Kidney (tissue), 14 donors: ENCODE measurements around the gene PDIA5. TPM values are rescaled to one million over a fixed set of nuclear protein-coding genes. Genes with fewer than 3 reads are reported as not detected.

ENCODE experiments used
- DNase-seq, 5 donors: peaks; one replicate each; pipeline ENCODE4 v3.0.0-alpha.2; 2013 to 2020
- FAIRE-seq: peaks from 2 replicates; lab custom pipeline; 2012; peaks lifted over from hg19 to GRCh38; lab: Jason Lieb, UNC
- H3K27ac ChIP-seq, 2 donors: one replicate each; pipeline ENCODE4 v1.7.0; 2013; ENCODE audit warnings: low read depth in 2 of 2, low read length in 2 of 2, inconsistent platforms in 1 of 2
- H3K27me3 ChIP-seq: one replicate; pipeline ENCODE4 v1.7.1; 2013; ENCODE audit warnings: low read length, inconsistent platforms; ENCODE audit not compliant: control insufficient read depth, insufficient read depth
- H3K36me3 ChIP-seq, 3 donors: one replicate each; pipeline versions ENCODE4 v1.7.0 to v1.7.1; 2013; ENCODE audit warnings: low read length in 3 of 3, control low read depth in 1 of 3, inconsistent platforms in 1 of 3; ENCODE audit not compliant: insufficient read depth in 3 of 3, control insufficient read depth in 2 of 3
- H3K4me1 ChIP-seq, 3 donors: one replicate each; pipeline versions ENCODE4 v1.7.0 to v1.7.1; 2013; ENCODE audit warnings: low read length in 3 of 3, inconsistent platforms in 1 of 3, low read depth in 1 of 3; ENCODE audit not compliant: control insufficient read depth in 2 of 3, insufficient read depth in 2 of 3
- H3K4me3 ChIP-seq, 3 donors: one replicate each; pipeline versions ENCODE4 v1.7.0 to v1.8.1; 2013; ENCODE audit warnings: low read length in 3 of 3, control low read depth in 1 of 3, inconsistent platforms in 1 of 3
- H3K9ac ChIP-seq, 3 donors: one replicate each; pipeline versions ENCODE4 v1.7.0 to v1.7.1; 2013; ENCODE audit warnings: low read length in 3 of 3, control low read depth in 1 of 3, inconsistent platforms in 1 of 3
- H3K9me3 ChIP-seq, 3 donors: one replicate each; pipeline versions ENCODE4 v1.7.0 to v1.7.1; 2013; ENCODE audit warnings: low read length in 3 of 3, control low read depth in 1 of 3, inconsistent platforms in 1 of 3; ENCODE audit not compliant: control insufficient read depth in 2 of 3, insufficient read depth in 1 of 3
- intact Hi-C: fragments of 100-400 bp; cut with DNase I; formaldehyde crosslinking; loops from one replicate; pipeline ENCODE4 v1.11.1; 2022
- polyA plus RNA-seq: library from polyadenylated mRNA; stranded (reverse); fragments of 350-450 nt; fragmentation: Illumina TruSeq; extraction: RNeasy Lipid Tissue Mini Kit (QIAGEN cat#74804); gene quantifications from one replicate; pipeline ENCODE4 v1.2.3, GENCODE V29; 2014; ENCODE audit warnings: low read depth, low replicate concordance; ENCODE audit not compliant: insufficient read depth
- total RNA-seq: library from RNA; stranded (reverse); fragmentation: NEBNext Ultra II Directional; extraction: Animal tissue kit (Norgen Biotek cat#: 25700); gene quantifications from one replicate; pipeline ENCODE4 v1.2.1, GENCODE V29; 2021
- TF ChIP-seq, protein P1 (sequence below): IDR thresholded peaks from 3 replicates; pipeline ENCODE4 v1.5.1; 2012; ENCODE audit warnings: mild to moderate bottlenecking, moderate library complexity, borderline replicate concordance; ENCODE audit not compliant: insufficient read depth; ENCODE audit errors: extremely low read depth
- donor health status: control.
- donor health status: control.
- donor health status: control.
- donor health status: control.
- donor health status: control.
- donor health status: DM: yes; HTN: yes; CAD: no.
- donor health status: Normal renal cell carcinoma (clear cell type).

Gene PDIA5
- total and polyA plus RNA-seq, 2 donors from 2014 or later = 19.9 to 27.9 TPM

DNA sequence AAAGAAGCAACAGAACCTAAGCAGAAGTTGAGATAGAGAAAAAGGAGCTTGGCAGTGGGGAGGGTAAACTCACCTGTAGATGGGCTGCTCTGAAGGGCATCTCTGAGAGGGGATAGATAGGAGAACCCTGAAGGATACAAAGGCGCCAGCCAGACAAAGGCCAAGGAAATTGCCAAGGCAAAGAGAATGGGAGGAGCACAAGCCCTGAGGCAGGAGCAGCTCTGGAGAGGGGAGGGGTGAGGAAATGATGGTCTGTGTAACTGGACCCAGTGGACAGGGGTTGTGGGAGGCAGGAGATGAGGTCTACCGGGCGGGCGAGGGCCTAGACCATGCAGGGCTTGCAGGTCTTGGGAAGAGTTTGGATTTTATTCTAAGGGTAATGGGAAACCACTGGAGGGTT is 2.3 kb upstream of the PDIA5 start:
- Histone ChIP-seq H3K36me3 (no peaks in the 10 kb centered on the region), H3K27me3 (no peaks in the 10 kb centered on the region), H3K9me3 (no peaks in the 10 kb centered on the region), H3K27ac (no peak overlapping the region), H3K9ac (no peak overlapping the region), H3K4me3 (no peak overlapping the region), H3K4me1 (peaks cover 0 to 4% (median 0%) of the 10 kb centered on the region in 3 donors)
- TF ChIP-seq, protein P1, sequence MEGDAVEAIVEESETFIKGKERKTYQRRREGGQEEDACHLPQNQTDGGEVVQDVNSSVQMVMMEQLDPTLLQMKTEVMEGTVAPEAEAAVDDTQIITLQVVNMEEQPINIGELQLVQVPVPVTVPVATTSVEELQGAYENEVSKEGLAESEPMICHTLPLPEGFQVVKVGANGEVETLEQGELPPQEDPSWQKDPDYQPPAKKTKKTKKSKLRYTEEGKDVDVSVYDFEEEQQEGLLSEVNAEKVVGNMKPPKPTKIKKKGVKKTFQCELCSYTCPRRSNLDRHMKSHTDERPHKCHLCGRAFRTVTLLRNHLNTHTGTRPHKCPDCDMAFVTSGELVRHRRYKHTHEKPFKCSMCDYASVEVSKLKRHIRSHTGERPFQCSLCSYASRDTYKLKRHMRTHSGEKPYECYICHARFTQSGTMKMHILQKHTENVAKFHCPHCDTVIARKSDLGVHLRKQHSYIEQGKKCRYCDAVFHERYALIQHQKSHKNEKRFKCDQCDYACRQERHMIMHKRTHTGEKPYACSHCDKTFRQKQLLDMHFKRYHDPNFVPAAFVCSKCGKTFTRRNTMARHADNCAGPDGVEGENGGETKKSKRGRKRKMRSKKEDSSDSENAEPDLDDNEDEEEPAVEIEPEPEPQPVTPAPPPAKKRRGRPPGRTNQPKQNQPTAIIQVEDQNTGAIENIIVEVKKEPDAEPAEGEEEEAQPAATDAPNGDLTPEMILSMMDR = no peak
- DNase-seq (no peak), FAIRE-seq (no peak)
- intact Hi-C loops = no loop called here

DNA sequence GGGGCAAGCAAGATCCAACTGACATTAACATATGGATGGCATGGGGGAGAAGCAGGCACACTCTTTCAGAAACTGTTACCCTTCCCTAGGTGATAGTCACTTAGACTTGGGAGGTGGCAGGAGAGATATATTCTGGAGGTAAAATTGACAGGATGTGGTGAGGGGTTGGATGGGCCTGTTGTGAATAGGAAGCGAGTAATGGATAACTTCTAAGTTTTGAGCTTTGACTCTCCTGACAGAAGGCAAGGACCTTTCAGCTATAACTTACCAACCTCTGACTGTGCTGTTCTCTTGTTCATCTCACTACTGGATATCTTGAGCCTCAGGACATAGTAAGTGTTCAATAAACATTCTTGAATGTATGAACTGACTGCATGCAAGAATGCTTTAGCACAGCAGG is 1.9 kb upstream of the PDIA5 start:
- H3K4me3 ChIP-seq = no peak overlapping the region
- H3K27me3 ChIP-seq = no peaks in the 10 kb centered on the region
- H3K36me3 ChIP-seq = no peaks in the 10 kb centered on the region
- H3K27ac ChIP-seq = no peak overlapping the region
- H3K9ac ChIP-seq = no peak overlapping the region
- no peak for FAIRE-seq
- DNase-seq = no peak
- intact Hi-C loops = no loop called here
- no peaks in the 10 kb centered on the region for H3K9me3 ChIP-seq
- H3K4me1 ChIP-seq = peaks cover 0 to 4% (median 0%) of the 10 kb centered on the region in 3 donors
- TF ChIP-seq, protein P1 = no peak

DNA sequence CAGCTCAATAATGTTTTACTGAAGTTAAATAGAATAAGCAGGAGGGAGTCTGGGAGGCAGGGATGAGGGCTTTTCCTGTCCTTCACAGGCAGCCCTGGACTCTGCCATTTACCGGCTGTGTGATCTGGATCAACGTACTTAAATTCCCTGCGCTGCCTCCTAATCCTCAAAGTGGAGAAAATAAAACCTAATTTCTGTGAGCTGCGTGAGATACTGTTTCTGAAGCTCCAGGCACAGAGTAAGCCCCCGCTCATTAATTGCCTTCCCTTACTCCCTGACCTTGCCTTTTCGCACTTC is 278 bp upstream of the PDIA5 start:
- Histone ChIP-seq H3K4me1 (peaks cover 0 to 7% (median 0%) of the 10 kb centered on the region in 3 donors), H3K27ac (no peak overlapping the region), H3K4me3 (peak overlapping the region in 2 of 3 donors; percentile 21 to 75), H3K9me3 (no peaks in the 10 kb centered on the region), H3K9ac (no peak overlapping the region), H3K36me3 (no peaks in the 10 kb centered on the region), H3K27me3 (no peaks in the 10 kb centered on the region)
- TF ChIP-seq, protein P1 = no peak
- DNase-seq = no peak
- FAIRE-seq = no peak
- intact Hi-C loops = no loop called here
